Left ventricle myocardium inferior (tissue), 1 donor: ENCODE results near the gene PAQR7. TPM values are rescaled to one million over a fixed set of nuclear protein-coding genes. Genes with fewer than 3 reads are reported as not detected.

ENCODE experiments used
- DNase-seq: peaks from one replicate; pipeline ENCODE4 v3.0.0-alpha.2; 2020
- H3K27ac ChIP-seq: fragments of 200-600 bp; replicated peaks from 2 replicates; pipeline ENCODE4 v1.8.0; 2021
- H3K27me3 ChIP-seq: fragments of 200-600 bp; 2 replicates; pipeline ENCODE4 v1.8.0; 2021; ENCODE audit warnings: low read depth
- H3K36me3 ChIP-seq: fragments of 200-600 bp; 2 replicates; pipeline ENCODE4 v1.8.0; 2021
- H3K4me1 ChIP-seq: fragments of 200-600 bp; 2 replicates; pipeline ENCODE4 v1.8.0; 2021
- H3K4me3 ChIP-seq: fragments of 200-600 bp; 2 replicates; pipeline ENCODE4 v1.8.0; 2021; ENCODE audit warnings: mild to moderate bottlenecking, moderate library complexity
- H3K9me3 ChIP-seq: fragments of 200-600 bp; replicated peaks from 2 replicates; pipeline ENCODE4 v1.8.0; 2021
- intact Hi-C: fragments of 100-400 bp; cut with micrococcal nuclease; formaldehyde crosslinking; loops from one replicate; pipeline ENCODE4 v1.11.0; 2022
- microRNA-seq: library from miRNA; unstranded; fragments of <30 nt; microRNA quantifications from one replicate; pipeline ENCODE4 v1.2.0, GENCODE V29; 2020
- total RNA-seq: library from RNA; stranded (reverse); fragmentation: NEBNext Ultra II Directional; extraction: Animal tissue kit (Norgen Biotek cat#: 25700); gene quantifications from one replicate; pipeline ENCODE4 v1.2.1, GENCODE V29; 2021
- TF ChIP-seq, protein P1 (sequence below): fragments of 200-600 bp; IDR thresholded peaks from 2 replicates; pipeline ENCODE4 v1.8.0; 2021; ENCODE audit warnings: antibody characterized with exemption, mild to moderate bottlenecking, borderline replicate concordance
- donor health status: DM: no; HTN: yes; CAD: no; lungs with severe emphysema.

Gene PAQR7
- total RNA-seq, 1 donor from 2014 or later: 1.9 TPM

DNA sequence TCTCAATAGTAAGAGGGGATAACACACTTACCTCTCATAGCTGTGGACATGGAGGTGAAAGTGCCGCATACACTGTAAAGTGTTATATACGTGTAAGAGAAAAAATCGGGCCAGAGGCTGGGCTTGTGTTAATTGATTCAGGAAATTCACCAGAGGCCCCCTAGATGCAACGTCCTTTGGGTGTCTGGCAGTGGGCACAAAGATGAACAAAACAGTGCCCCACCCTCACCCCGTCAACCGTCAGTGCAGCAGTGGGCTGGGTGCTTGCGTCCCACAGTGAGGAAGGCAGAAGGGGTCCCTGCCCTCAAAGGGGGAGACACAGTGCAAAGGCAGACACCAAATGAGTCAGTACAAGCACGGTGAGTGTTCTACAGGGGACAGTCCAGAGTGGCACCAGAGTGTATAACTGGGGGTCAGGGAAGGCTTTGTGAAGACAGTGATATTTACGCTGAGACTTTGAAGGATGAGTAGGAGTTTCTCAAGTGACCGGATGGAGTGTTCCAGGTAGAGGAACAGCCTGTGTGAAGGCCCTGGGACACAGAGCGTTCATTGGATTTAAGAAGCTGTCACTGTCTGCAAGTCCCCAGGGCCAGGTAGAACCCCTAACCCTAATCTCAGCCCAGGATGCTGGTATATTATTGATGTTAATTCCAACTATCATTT lies 62.3 kb downstream of the PAQR7 start:
- Histone ChIP-seq H3K9me3 (no peaks in the 10 kb centered on the region), H3K36me3 (peaks cover 73% of the 10 kb centered on the region), H3K27ac (no peak overlapping the region), H3K4me3 (no peak overlapping the region), H3K27me3 (no peaks in the 10 kb centered on the region), H3K4me1 (peaks cover 36% of the 10 kb centered on the region)
- DNase-seq: no peak
- intact Hi-C loops: no loop called here
- TF ChIP-seq, protein P1, sequence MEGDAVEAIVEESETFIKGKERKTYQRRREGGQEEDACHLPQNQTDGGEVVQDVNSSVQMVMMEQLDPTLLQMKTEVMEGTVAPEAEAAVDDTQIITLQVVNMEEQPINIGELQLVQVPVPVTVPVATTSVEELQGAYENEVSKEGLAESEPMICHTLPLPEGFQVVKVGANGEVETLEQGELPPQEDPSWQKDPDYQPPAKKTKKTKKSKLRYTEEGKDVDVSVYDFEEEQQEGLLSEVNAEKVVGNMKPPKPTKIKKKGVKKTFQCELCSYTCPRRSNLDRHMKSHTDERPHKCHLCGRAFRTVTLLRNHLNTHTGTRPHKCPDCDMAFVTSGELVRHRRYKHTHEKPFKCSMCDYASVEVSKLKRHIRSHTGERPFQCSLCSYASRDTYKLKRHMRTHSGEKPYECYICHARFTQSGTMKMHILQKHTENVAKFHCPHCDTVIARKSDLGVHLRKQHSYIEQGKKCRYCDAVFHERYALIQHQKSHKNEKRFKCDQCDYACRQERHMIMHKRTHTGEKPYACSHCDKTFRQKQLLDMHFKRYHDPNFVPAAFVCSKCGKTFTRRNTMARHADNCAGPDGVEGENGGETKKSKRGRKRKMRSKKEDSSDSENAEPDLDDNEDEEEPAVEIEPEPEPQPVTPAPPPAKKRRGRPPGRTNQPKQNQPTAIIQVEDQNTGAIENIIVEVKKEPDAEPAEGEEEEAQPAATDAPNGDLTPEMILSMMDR: no peak

Small RNA genes lying within 50 kb of the gene (microRNA-seq; reads per million reads assigned to microRNA genes)
- not detected for gene MIR3917

Other genes with a start within 250 kb of the PAQR7 start
- gene SELENON, start 75.5 kb downstream of the PAQR7 start, total RNA-seq: 45.2 TPM
- gene MTFR1L, start 55.8 kb downstream of the PAQR7 start, total RNA-seq: 252 TPM
- not detected for gene AUNIP, start 16.3 kb downstream of the PAQR7 start, total RNA-seq
- 47.1 TPM for gene STMN1, start 30.7 kb upstream of the PAQR7 start, total RNA-seq
- 10.6 TPM for gene PAFAH2, start 122.4 kb upstream of the PAQR7 start, total RNA-seq
- 11.3 TPM for gene EXTL1, start 146.1 kb upstream of the PAQR7 start, total RNA-seq
- gene SLC30A2, start 170.4 kb upstream of the PAQR7 start, total RNA-seq: 7.1 TPM
- gene TRIM63, start 191.9 kb upstream of the PAQR7 start, total RNA-seq: 203 TPM
- gene PDIK1L, start 236.1 kb upstream of the PAQR7 start, total RNA-seq: 4.2 TPM